ENCODE results near the gene EML6.

GRCh38 chr2:54815148-54815539 is 91.7 kb downstream of the EML6 start:
- TF ChIP-seq REST (IDR thresholded peaks at IDR 0.05; ENCODE audit: low read depth) (no peak), CTCF (IDR thresholded peaks at IDR 0.05 in 2 of 3, conservative IDR thresholded peaks at IDR 0.05 in 1 of 3; ENCODE audit: borderline replicate concordance in 1 of 3, insufficient read depth in 1 of 3, low read depth in 2 of 3, low read length in 2 of 3) (no peak), FOSL1 (IDR thresholded peaks at IDR 0.05; ENCODE audit: low read depth) (no peak), POLR2A (IDR thresholded peaks at IDR 0.05; ENCODE audit: borderline replicate concordance, extremely low read depth, insufficient read depth, insufficient read length) (no peak), ZBTB33 (IDR thresholded peaks at IDR 0.05; ENCODE audit: extremely low read depth, insufficient replicate concordance, low read length) (no peak), POLR2AphosphoS5 (IDR thresholded peaks at IDR 0.05; ENCODE audit: low read depth, low read length) (no peak), TCF7L2 (IDR thresholded peaks at IDR 0.05; ENCODE audit: borderline replicate concordance, extremely low read depth, insufficient read depth, insufficient read length) (no peak), EZH2 (IDR thresholded peaks at IDR 0.05) (no peak), JUND (IDR thresholded peaks at IDR 0.05) (no peak), MAX (IDR thresholded peaks at IDR 0.05) (no peak), ZFX (IDR thresholded peaks at IDR 0.05) (no peak)

Data from HCT116 (cell line).